Left lung (tissue), 10 donors: Measurements from ENCODE around the gene SNX14. TPM values are rescaled to one million over a fixed set of nuclear protein-coding genes. Genes with fewer than 3 reads are reported as not detected.
"Not testable (repeated sequence)": the region's sequence is repeated elsewhere in the genome, so short reads cannot be mapped to it uniquely, and the experiment has no call there.

Experiments used
- ATAC-seq: fragments of 200-7000 bp; cut with Tn5 transposase; one replicate; pipeline ENCODE4 v1.9.1; 2020; ENCODE audit warnings: moderate library complexity
- DNase-seq, 4 donors: peaks; one replicate each; pipeline ENCODE4 v3.0.0-alpha.2; 2013 to 2020
- H3K27ac ChIP-seq, 2 donors: fragments of 200-600 bp; sonication (generic) in 1 of 2; one replicate each; pipeline versions ENCODE4 v1.5.0 to v1.8.0; 2020 to 2021
- H3K27me3 ChIP-seq, 2 donors: fragments of 200-600 bp; sonication (generic) in 1 of 2; one replicate each; pipeline versions ENCODE4 v1.5.0 to v1.8.0; 2020 to 2021
- H3K36me3 ChIP-seq, 2 donors: fragments of 200-600 bp; sonication (generic) in 1 of 2; one replicate each; pipeline versions ENCODE4 v1.5.0 to v1.8.0; 2020 to 2021
- H3K4me1 ChIP-seq, 2 donors: fragments of 200-600 bp; one replicate each; pipeline ENCODE4 v1.8.0; 2021
- H3K4me3 ChIP-seq, 2 donors: fragments of 200-600 bp; sonication (generic) in 1 of 2; one replicate each; pipeline versions ENCODE4 v1.5.0 to v1.8.0; 2020 to 2021; ENCODE audit warnings: mild to moderate bottlenecking in 1 of 2
- H3K9me3 ChIP-seq, 2 donors: fragments of 200-600 bp; sonication (generic) in 1 of 2; one replicate each; pipeline versions ENCODE4 v1.5.0 to v1.8.0; 2020 to 2021
- intact Hi-C, 2 donors: fragments of 100-400 bp; cut with DNase I; formaldehyde crosslinking; loops; one replicate each; pipeline versions ENCODE4 v1.11.2 to v1.14.2; 2022
- polyA plus RNA-seq, 6 donors: library from polyadenylated mRNA; unstranded; fragments of 120-200 nt; gene quantifications; one replicate each; pipeline ENCODE4 v1.2.1, GENCODE V29; 2013; ENCODE audit not compliant: insufficient read length in 6 of 6
- total RNA-seq, 2 donors: library from RNA; stranded (reverse); fragmentation: NEBNext Ultra II Directional; extraction: Animal tissue kit (Norgen Biotek cat#: 25700); gene quantifications; one replicate each; pipeline ENCODE4 v1.2.1, GENCODE V29; 2021
- TF ChIP-seq, protein P1 (sequence below), 2 donors: fragments of 200-600 bp; sonication (generic) in 1 of 2; IDR thresholded peaks; one replicate each; pipeline versions ENCODE4 v1.5.0 to v1.8.0; 2021; ENCODE audit warnings: antibody characterized with exemption in 2 of 2
- donor health status: DM: no; HTN: yes; CAD: no.
- donor health status: DM: no; HTN: no; CAD: no.

SNX14 gene
- total and polyA plus RNA-seq, 8 donors: 79.9 to 150 (median 125) TPM

DNA sequence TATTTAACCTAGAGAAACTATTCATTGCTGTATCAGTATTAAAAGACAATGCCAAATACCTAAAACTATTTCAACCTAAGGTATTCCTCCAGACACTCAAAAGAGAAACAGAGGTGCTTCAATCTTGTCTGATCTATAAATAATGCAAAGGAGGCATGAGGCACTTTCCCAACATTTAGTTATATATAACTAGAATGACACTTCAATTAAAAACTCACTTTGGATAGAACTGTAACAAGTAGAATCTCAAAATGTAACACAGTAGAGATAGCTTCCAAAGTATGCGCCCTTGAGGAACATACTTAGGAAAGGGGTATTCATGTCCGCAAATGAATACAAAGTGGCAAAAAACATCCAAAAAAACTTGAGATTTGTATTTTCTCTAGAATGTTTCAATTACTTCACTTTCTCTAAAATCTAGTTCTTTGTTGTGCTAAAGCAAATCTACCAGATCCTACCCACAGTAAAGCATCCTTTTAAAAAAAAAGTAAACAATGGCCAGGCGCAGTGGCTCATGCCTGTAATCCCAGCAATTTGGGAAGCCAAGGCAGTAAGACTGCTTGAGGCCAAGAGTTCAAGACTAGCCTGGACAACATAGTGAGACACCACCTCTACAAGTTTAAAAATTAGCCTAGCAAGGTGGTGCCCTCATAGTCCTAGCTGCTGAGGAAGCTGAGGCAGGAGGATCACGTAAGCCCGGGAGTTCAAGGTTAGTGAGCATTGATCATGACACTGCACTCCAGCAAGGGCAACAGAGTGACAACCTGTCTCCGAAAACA, 38.7 kb upstream of the SNX14 start:
- Histone ChIP-seq H3K27me3 (no peaks in the 10 kb centered on the region), H3K27ac (no peak overlapping the region), H3K4me3 (no peak overlapping the region), H3K9me3 (no peaks in the 10 kb centered on the region), H3K36me3 (peaks cover 8 to 100% of the 10 kb centered on the region in 2 donors), H3K4me1 (peaks cover 0 to 20% of the 10 kb centered on the region in 2 donors)
- TF ChIP-seq, protein P1, sequence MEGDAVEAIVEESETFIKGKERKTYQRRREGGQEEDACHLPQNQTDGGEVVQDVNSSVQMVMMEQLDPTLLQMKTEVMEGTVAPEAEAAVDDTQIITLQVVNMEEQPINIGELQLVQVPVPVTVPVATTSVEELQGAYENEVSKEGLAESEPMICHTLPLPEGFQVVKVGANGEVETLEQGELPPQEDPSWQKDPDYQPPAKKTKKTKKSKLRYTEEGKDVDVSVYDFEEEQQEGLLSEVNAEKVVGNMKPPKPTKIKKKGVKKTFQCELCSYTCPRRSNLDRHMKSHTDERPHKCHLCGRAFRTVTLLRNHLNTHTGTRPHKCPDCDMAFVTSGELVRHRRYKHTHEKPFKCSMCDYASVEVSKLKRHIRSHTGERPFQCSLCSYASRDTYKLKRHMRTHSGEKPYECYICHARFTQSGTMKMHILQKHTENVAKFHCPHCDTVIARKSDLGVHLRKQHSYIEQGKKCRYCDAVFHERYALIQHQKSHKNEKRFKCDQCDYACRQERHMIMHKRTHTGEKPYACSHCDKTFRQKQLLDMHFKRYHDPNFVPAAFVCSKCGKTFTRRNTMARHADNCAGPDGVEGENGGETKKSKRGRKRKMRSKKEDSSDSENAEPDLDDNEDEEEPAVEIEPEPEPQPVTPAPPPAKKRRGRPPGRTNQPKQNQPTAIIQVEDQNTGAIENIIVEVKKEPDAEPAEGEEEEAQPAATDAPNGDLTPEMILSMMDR (IDR thresholded peaks at IDR 0.05): no peak
- ATAC-seq: no peak
- intact Hi-C loops: no loop called here
- DNase-seq: no peak

DNA sequence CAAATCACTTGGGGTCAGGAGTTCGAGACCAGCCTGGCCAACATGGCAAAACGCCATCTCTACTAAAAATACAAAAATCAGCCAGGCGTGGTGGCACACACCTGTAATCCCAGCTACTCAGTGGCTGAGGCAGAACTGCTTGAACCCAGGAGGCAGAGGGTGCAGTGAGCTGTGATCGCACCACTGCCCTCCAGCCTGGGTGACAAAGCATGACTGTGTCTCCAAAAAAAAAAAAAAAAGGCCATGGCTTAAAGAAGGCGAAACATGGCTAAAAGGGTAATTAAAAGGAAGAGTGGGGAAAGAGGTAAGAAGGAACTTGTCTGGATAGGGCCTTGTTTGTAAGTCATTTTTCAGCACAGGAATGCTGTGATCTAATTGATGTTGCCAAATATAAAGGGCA, 37.5 kb upstream of the SNX14 start:
- peaks cover 5 to 99% of the 10 kb centered on the region in 2 donors for H3K36me3 ChIP-seq
- H3K27me3 ChIP-seq, DNase-seq, H3K4me3 ChIP-seq, H3K27ac ChIP-seq, intact Hi-C loops, H3K4me1 ChIP-seq, ATAC-seq, H3K9me3 ChIP-seq: not testable (repeated sequence)

DNA sequence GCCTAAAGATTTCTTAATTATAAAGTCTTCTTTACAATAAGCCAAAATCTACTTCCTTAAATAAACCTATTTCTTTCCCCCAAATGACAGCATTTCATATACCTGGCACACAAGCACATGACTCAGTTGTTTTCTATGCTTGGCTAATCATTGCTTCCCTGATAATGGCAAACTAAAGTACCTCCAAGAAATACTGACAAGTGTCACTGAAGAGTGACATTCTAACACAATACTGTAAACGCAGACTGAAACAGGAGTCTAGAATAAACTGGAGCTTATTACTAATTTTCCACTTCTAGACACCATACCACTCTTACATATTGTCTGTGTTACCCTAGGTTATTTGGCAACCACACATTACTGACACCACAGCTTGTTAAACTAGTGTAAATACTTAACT, 34.7 kb upstream of the SNX14 start:
- H3K27ac ChIP-seq: no peak overlapping the region
- no peak overlapping the region for H3K4me3 ChIP-seq
- H3K36me3 ChIP-seq: peaks cover 0 to 95% of the 10 kb centered on the region in 2 donors
- H3K4me1 ChIP-seq: peaks cover 0 to 8% of the 10 kb centered on the region in 2 donors
- TF ChIP-seq, protein P1 (IDR thresholded peaks at IDR 0.05): no peak
- intact Hi-C loops: no loop called here
- DNase-seq (no peak), ATAC-seq (peak; percentile 56)
- H3K9me3 ChIP-seq: no peaks in the 10 kb centered on the region
- H3K27me3 ChIP-seq: no peaks in the 10 kb centered on the region

DNA sequence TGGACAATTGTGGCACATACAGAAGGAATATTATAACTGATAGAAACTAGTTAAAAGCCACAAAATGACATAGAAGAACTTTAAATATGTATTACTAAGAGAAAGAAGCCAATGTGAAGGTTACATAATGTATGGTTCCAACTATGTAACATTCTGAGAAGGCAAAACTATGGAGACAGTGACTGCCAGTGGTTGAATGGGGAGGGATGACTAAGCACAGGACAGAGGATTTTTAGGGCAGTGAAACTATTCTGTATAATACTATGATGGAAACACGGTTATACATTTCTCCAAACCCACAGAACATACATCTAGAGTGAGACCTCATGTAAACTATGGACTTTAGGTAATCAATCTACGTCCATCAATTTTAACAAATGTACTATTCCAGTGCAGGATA, 26.6 kb upstream of the SNX14 start:
- Histone ChIP-seq H3K27ac (no peak overlapping the region), H3K9me3 (no peaks in the 10 kb centered on the region), H3K27me3 (no peaks in the 10 kb centered on the region), H3K36me3 (peaks cover 0 to 97% of the 10 kb centered on the region in 2 donors), H3K4me3 (no peak overlapping the region), H3K4me1 (no peaks in the 10 kb centered on the region)
- intact Hi-C loops: no loop called here
- TF ChIP-seq, protein P1 (IDR thresholded peaks at IDR 0.05): no peak
- DNase-seq (no peak), ATAC-seq (no peak)

DNA sequence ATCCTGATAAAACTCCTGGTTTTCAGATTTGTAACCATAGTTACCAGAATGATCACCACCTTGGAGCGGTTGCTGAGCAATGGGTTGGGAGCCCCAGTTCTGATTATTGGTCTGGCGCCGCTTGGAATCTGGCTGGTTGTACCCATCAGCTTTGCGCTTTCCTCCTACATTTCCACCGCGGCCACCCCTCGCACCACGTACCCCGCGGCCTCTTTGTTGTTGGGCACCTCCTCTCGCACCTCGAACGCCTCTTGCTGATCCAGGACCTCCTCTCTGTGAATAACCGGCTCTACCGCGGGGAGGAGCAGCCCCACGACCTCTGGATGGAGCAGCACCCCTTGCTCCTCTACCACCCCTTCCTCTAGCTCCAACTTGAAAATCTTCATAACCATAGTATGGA, 21.1 kb upstream of the SNX14 start:
- H3K27ac ChIP-seq: no peak overlapping the region
- peaks cover 0 to 99% of the 10 kb centered on the region in 2 donors for H3K36me3 ChIP-seq
- intact Hi-C loops: no loop called here
- ATAC-seq (no peak), DNase-seq (peak in 1 of 4 donors; percentile 53)
- no peaks in the 10 kb centered on the region for H3K4me1 ChIP-seq
- no peaks in the 10 kb centered on the region for H3K9me3 ChIP-seq
- no peaks in the 10 kb centered on the region for H3K27me3 ChIP-seq
- TF ChIP-seq, protein P1 (IDR thresholded peaks at IDR 0.05): no peak
- H3K4me3 ChIP-seq: no peak overlapping the region
